GDM1 (cell line): ENCODE results near the gene ALG5.

Experiments
- DNase-seq: peaks from one replicate; lab custom pipeline; 2025; lab: John Stamatoyannopoulos, UW

The ALG5 gene

GRCh38 chr13:36915896-36916640 lies 83.1 kb downstream of the ALG5 start:
- no peak for DNase-seq

DNA sequence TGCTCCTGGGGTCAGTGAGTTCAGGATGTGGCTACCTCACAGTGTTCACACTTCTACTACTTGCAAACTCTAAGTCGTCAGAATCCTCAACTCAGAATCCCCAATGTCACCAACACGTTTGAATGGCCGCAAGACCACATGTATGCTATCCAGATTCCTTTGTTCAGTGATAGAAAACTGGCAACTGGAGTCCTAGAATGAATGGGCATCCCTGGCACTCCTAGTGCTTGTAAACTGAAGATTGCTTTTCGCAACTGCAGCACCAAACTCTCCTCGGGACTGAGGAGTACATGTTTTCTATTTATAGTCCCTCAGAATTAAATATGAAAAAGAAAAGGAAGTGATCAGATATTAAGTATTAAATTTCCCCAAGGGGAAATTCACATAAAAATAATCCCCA lies 84.0 kb downstream of the ALG5 start:
- no peak for DNase-seq

- no peak for DNase-seq
Measured at GRCh38 chr13:36914648-36915047, 84.5 kb downstream of the ALG5 start.

DNA sequence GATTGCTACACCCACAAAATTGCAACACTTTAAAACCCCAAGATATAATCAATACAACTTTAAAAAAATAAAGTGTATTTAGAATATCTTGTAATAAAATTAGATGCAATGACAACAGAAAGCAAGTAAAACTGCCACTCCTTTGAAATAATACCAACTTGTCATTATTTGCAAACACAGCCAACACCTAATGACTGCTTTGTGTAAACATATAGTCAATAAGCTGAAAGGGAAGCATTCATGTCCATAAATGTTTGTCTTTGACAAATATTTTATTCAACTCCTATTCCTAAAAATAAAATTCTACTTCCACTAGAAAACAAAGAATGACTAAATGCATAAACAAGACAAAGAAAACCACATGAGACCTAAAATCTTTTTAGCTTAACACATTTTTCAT lies 85.7 kb downstream of the ALG5 start:
- no peak for DNase-seq

DNA sequence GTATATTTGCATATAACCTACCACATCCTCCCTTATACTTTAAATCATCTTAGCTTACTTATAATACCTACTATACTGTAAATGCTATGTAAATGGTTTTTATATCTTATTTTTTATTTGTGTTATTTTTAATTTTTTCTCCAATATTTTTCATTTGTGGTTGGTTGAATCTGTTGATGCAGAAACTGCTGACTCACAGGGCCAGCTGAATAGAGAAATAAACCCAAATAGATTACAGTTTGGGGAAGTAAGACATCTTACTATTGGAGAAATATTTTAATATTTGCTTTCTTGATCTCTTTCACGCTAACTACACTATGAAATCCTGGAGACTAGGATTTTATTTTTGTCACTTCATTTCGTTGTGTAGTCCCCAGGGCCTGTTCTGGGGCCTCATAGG lies 86.2 kb downstream of the ALG5 start:
- DNase-seq = no peak

DNA sequence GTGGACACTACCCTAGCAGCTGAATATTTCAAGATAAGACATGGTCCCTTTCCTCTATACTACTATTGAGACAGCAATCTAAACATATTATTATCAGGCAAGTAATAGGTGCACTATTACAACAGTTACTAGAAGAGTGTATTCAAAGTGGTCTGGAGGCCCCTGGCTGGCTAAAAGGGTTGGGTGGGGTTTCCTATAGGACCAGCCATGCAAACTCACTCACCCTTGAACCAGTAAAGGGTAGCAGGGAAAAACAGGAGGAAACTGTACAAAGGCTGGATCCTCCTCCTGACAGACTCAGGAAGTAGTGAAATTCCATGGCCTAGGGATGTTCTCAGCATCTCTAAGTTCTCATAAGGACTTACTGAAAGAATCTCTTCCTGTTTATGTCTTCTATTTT lies 86.8 kb downstream of the ALG5 start:
- DNase-seq = no peak

DNA sequence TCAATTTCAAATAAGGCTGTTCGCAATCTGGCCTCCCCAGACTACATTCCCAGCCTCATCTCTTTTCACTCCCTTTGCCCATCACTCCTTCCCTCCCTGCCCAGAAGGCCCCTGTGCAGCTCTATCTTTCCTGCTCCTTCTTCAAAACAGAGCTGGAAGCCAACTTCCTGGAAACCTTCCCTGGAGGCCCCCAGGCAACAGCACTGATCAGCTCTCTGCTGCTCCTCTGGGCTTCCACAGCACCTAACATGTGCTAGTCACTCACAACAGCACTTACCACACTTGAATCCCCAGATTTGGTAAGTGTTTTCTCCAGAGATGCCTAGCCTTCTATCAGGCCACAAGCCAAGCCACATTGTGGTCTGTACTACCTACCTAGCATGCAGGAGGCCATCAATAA lies 88.6 kb downstream of the ALG5 start:
- no peak for DNase-seq

- DNase-seq = no peak
Measured at GRCh38 chr13:36907821-36908220, 91.3 kb downstream of the ALG5 start.

DNA sequence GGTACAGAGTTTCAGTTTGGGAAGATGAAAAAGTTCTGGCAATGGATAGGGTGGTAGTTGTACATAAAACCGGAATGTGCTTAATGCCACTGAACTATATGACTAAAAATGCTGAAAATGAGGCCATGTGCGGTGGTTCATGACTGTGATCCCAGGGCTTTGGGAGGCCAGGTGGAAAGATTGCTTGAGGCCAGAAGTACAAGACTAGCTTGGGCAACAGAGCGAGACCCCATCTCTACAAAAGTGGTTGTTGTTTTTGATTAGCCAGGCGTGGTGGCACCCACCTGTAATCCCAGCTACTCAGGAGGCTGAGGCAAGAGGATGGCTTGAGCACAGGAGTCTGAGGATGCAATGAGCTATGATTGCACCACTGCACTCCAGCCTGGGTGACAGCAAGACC lies 91.9 kb downstream of the ALG5 start:
- no peak for DNase-seq

DNA sequence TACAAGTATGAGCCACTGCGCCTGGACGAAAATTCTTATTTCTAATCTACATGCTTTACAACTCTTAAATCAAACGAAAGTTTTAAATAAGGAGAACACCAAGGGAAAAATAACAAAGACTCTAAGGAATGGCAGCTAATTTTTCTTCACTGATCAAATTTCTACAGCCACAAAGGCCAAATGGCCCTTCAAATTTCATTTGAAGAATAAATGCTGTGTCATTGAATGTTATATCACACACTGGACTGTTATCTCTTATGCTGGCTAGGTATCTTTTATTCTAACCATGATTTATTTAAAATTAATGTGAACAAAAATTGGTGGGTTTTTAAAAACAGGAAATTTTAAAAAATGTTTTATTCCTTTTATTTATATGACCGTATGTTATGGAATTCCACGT lies 93.2 kb downstream of the ALG5 start:
- no peak for DNase-seq

- DNase-seq = no peak
Measured at GRCh38 chr13:36903925-36904595, 95.1 kb downstream of the ALG5 start.
